GM21423 (cell line): ENCODE measurements around the gene RIMS3.
"Not testable (repeated sequence)": the region's sequence is repeated elsewhere in the genome, so short reads cannot be mapped to it uniquely, and the experiment has no call there.

ENCODE experiments used
- ATAC-seq: cut with Tn5 transposase; IDR thresholded peaks from one replicate; pipeline ENCODE4 v1.9.1; 2021; ENCODE audit warnings: mild to moderate bottlenecking, moderate library complexity; ENCODE audit not compliant: unreplicated experiment

The RIMS3 gene

GRCh38 chr1:40665335-40666171 is at the start of gene RIMS3:
Gene RIMS3, minus strand, starts transcription at chr1:40665682. Its CDS starts 23,757 bp downstream, at chr1:40641925.
- peak; percentile 68 for ATAC-seq

- no peak for ATAC-seq
These were observed 47.5 kb upstream of the RIMS3 start for GRCh38 chr1:40712997-40713396.

- ATAC-seq, result no peak
These were observed 47.0 kb upstream of the RIMS3 start for GRCh38 chr1:40712405-40712944.

GRCh38 chr1:40711465-40712404 is 46.3 kb upstream of the RIMS3 start:
- ATAC-seq, result no peak

- ATAC-seq, result no peak
These were observed 45.3 kb upstream of the RIMS3 start for GRCh38 chr1:40710581-40711315.

GRCh38 chr1:40709802-40710278 is 44.4 kb upstream of the RIMS3 start:
- ATAC-seq, result no peak

- ATAC-seq, result peak; percentile 84
These were observed 43.8 kb upstream of the RIMS3 start for GRCh38 chr1:40709100-40709801.

- peak; percentile 68 for ATAC-seq
These were observed 43.2 kb upstream of the RIMS3 start for GRCh38 chr1:40708750-40709099.

GRCh38 chr1:40706626-40707025 is 41.1 kb upstream of the RIMS3 start:
- ATAC-seq, result no peak

- ATAC-seq, result no peak
These were observed 39.6 kb upstream of the RIMS3 start for GRCh38 chr1:40704817-40705733.

- no peak for ATAC-seq
These were observed 37.8 kb upstream of the RIMS3 start for GRCh38 chr1:40703316-40703715.

- ATAC-seq, result not testable (repeated sequence)
These were observed 37.3 kb upstream of the RIMS3 start for GRCh38 chr1:40702810-40703209.

- ATAC-seq, result no peak
These were observed 36.2 kb upstream of the RIMS3 start for GRCh38 chr1:40701684-40702083.

GRCh38 chr1:40699787-40700186 is 34.3 kb upstream of the RIMS3 start:
- peak; percentile 76 for ATAC-seq

- no peak for ATAC-seq
These were observed 32.0 kb upstream of the RIMS3 start for GRCh38 chr1:40697436-40697835.

GRCh38 chr1:40696294-40696693 is 30.8 kb upstream of the RIMS3 start:
- no peak for ATAC-seq

GRCh38 chr1:40694353-40694874 is 28.9 kb upstream of the RIMS3 start:
- ATAC-seq, result no peak

GRCh38 chr1:40693425-40693824 is 27.9 kb upstream of the RIMS3 start:
- no peak for ATAC-seq

- no peak for ATAC-seq
These were observed 27.0 kb upstream of the RIMS3 start for GRCh38 chr1:40692429-40692895.
